IMR-90 (cell line): Measurements from ENCODE around the gene PSKH1. TPM values are rescaled to one million over a fixed set of nuclear protein-coding genes. Genes with fewer than 3 reads are reported as not detected.

Experiments used
- ATAC-seq: fragments of 200-7000 bp; cut with Tn5 transposase; 2 replicates; pipeline ENCODE4 v1.9.1; 2020; ENCODE audit warnings: low read depth, mild to moderate bottlenecking, moderate library complexity
- BruUV-seq: library from RNA; stranded (reverse); fragments of 400-500 nt; replicated peaks from 2 replicates; lab custom pipeline; 2021; lab: Mats Ljungman, UMichigan
- CTCF ChIA-PET: fragments of 300-600 bp; formaldehyde crosslinking; extraction: SDS; loops from one replicate; lab custom pipeline; 2021; ENCODE audit warnings: antibody characterized with exemption; lab: Yijun Ruan, JAX
- POLR2A ChIA-PET: fragments of 300-600 bp; sonication (Branson Sonifier 250); formaldehyde crosslinking; loops from one replicate; lab custom pipeline; 2022; ENCODE audit warnings: antibody characterized with exemption; ENCODE audit not compliant: unreplicated experiment; lab: Charles Lee
- DNase-seq: peaks from one replicate; pipeline ENCODE4 v3.0.0; 2013
- H2AFZ ChIP-seq: replicated peaks from 2 replicates; pipeline ENCODE3; 2013; ENCODE audit warnings: low read length, mild to moderate bottlenecking; ENCODE audit not compliant: poor library complexity
- H2AK5ac ChIP-seq: 2 replicates; pipeline ENCODE4 v1.6.1; 2013; ENCODE audit warnings: low read depth, low read length, inconsistent platforms
- H2AK9ac ChIP-seq: replicated peaks from 2 replicates; pipeline ENCODE3; 2013; ENCODE audit warnings: mild to moderate bottlenecking, low read depth, low read length, moderate library complexity; ENCODE audit not compliant: poor library complexity
- H2BK120ac ChIP-seq: 2 replicates; pipeline ENCODE4 v1.6.1; 2013; ENCODE audit warnings: low read depth, low read length, inconsistent platforms
- H2BK15ac ChIP-seq: 3 replicates; pipeline ENCODE4 v1.6.1; 2013; ENCODE audit warnings: low read depth, low read length, inconsistent platforms
- H2BK20ac ChIP-seq: 2 replicates; pipeline ENCODE4 v1.6.1; 2013; ENCODE audit warnings: low read depth, mild to moderate bottlenecking, inconsistent platforms, low read length, moderate library complexity
- H2BK5ac ChIP-seq: 2 replicates; pipeline ENCODE4 v1.6.1; 2013; ENCODE audit warnings: mild to moderate bottlenecking, low read depth, low read length, inconsistent platforms; ENCODE audit not compliant: poor library complexity, severe bottlenecking
- H3K14ac ChIP-seq: replicated peaks from 2 replicates; pipeline ENCODE4 v1.6.1; 2013; ENCODE audit warnings: low read depth, low read length, inconsistent platforms
- H3K18ac ChIP-seq: 2 replicates; pipeline ENCODE4 v1.6.1; 2013; ENCODE audit warnings: low read depth, low read length, control low read depth
- H3K23ac ChIP-seq: 2 replicates; pipeline ENCODE4 v1.6.1; 2013; ENCODE audit warnings: low read depth, low read length, inconsistent platforms
- H3K27ac ChIP-seq: 2 replicates; pipeline ENCODE4 v1.5.1; 2013; ENCODE audit warnings: mild to moderate bottlenecking, control low read depth, low read length; ENCODE audit not compliant: insufficient read depth
- H3K27me3 ChIP-seq: 2 replicates; pipeline ENCODE4 v1.6.1; 2013; ENCODE audit warnings: low read length; ENCODE audit not compliant: control insufficient read depth, insufficient read depth
- H3K36me3 ChIP-seq: 2 replicates; pipeline ENCODE4 v1.6.1; 2013; ENCODE audit warnings: low read length, mixed read lengths; ENCODE audit not compliant: control insufficient read depth, insufficient read depth
- H3K4ac ChIP-seq: 2 replicates; pipeline ENCODE4 v1.6.1; 2013; ENCODE audit warnings: low read depth, low read length, inconsistent platforms
- H3K4me1 ChIP-seq: 2 replicates; pipeline ENCODE4 v1.6.1; 2013; ENCODE audit warnings: low read length, mixed read lengths; ENCODE audit not compliant: control insufficient read depth, insufficient read depth
- H3K4me2 ChIP-seq: 2 replicates; pipeline ENCODE4 v1.6.1; 2013; ENCODE audit warnings: low read depth, mild to moderate bottlenecking, control low read depth, low read length, moderate library complexity
- H3K4me3 ChIP-seq: 2 replicates; pipeline ENCODE4 v1.5.1; 2013; ENCODE audit warnings: low read depth, mild to moderate bottlenecking, control low read depth, low read length, moderate library complexity; ENCODE audit not compliant: insufficient read depth
- H3K56ac ChIP-seq: 2 replicates; pipeline ENCODE4 v1.6.1; 2013; ENCODE audit warnings: low read length, inconsistent platforms; ENCODE audit not compliant: insufficient read depth; ENCODE audit errors: extremely low read depth
- H3K79me1 ChIP-seq, 2 experiments: 2 replicates each; pipeline ENCODE4 v1.6.1; 2013; ENCODE audit warnings: low read length in 2 of 2, inconsistent platforms in 1 of 2, low read depth in 1 of 2
- H3K9ac ChIP-seq: 2 replicates; pipeline ENCODE4 v1.6.1; 2013; ENCODE audit warnings: low read depth, low read length, control low read depth
- H3K9me1 ChIP-seq: 2 replicates; pipeline ENCODE4 v1.6.1; 2013; ENCODE audit warnings: low read length, inconsistent platforms; ENCODE audit not compliant: insufficient read depth
- H3K9me3 ChIP-seq: 2 replicates; pipeline ENCODE4 v1.6.1; 2013; ENCODE audit warnings: low read length; ENCODE audit not compliant: control insufficient read depth, insufficient read depth
- H4K20me1 ChIP-seq: 2 replicates; pipeline ENCODE4 v1.6.1; 2013; ENCODE audit warnings: low read length, inconsistent platforms; ENCODE audit not compliant: insufficient read depth
- H4K5ac ChIP-seq: 2 replicates; pipeline ENCODE4 v1.6.1; 2013; ENCODE audit warnings: mild to moderate bottlenecking, low read depth, low read length, control low read depth
- H4K8ac ChIP-seq, 2 experiments: 2 replicates each; pipeline ENCODE4 v1.6.1; 2013; ENCODE audit warnings: low read depth in 2 of 2, low read length in 2 of 2, control low read depth in 1 of 2, inconsistent platforms in 1 of 2
- H4K91ac ChIP-seq: 2 replicates; pipeline ENCODE4 v1.6.1; 2013; ENCODE audit warnings: low read depth, low read length, inconsistent platforms; ENCODE audit not compliant: insufficient read depth
- CHD1 ChIP-seq: IDR thresholded peaks from 2 replicates; pipeline ENCODE4 v1.6.1; 2012; ENCODE audit warnings: low read depth, low read length, improper control_type of control experiment
- MAFK ChIP-seq: IDR thresholded peaks from 2 replicates; pipeline ENCODE4 v1.6.1; 2012; ENCODE audit warnings: low read depth, low read length, improper control_type of control experiment
- MAZ ChIP-seq: IDR thresholded peaks from 2 replicates; pipeline ENCODE4 v1.6.1; 2012; ENCODE audit warnings: low read depth, mild to moderate bottlenecking, low read length, improper control_type of control experiment, moderate library complexity, borderline replicate concordance
- MXI1 ChIP-seq: IDR thresholded peaks from 2 replicates; pipeline ENCODE4 v1.6.1; 2012; ENCODE audit warnings: low read depth, mild to moderate bottlenecking, low read length, moderate library complexity, borderline replicate concordance
- NFE2L2 ChIP-seq: fragments of 150-350 bp; IDR thresholded peaks from 2 replicates; pipeline ENCODE4 v1.6.1; 2016; ENCODE audit warnings: low read depth, mild to moderate bottlenecking, low read length
- RAD21 ChIP-seq: IDR thresholded peaks from 2 replicates; pipeline ENCODE4 v1.6.1; 2012; ENCODE audit warnings: low read length, improper control_type of control experiment
- SMC3 ChIP-seq: fragments of 150-350 bp; IDR thresholded peaks from 2 replicates; pipeline ENCODE4 v1.6.1; 2016; ENCODE audit warnings: low read depth, mild to moderate bottlenecking, antibody characterized with exemption, low read length, moderate library complexity
- WGBS, 2 experiments: methylation state at CpG; one replicate each; pipeline versions ENCODE4 v1.1.5 to v1.1.7; 2013; ENCODE audit warnings: missing lambda C conversion rate in 2 of 2; ENCODE audit not compliant: insufficient read length in 1 of 2; ENCODE audit errors: extremely low coverage in 2 of 2; 5-methylcytosine and 5-hydroxymethylcytosine counted together
- dilution Hi-C: fragments of 300-500 bp; cut with HindIII; formaldehyde crosslinking; loops from one replicate; pipeline ENCODE4 v1.14.3; 2018; ENCODE audit warnings: low sequenced_read_pairs; ENCODE audit not compliant: unreplicated experiment
- in situ Hi-C: fragments of 300-500 bp; cut with MboI; formaldehyde crosslinking; loops from 3 replicates; pipeline ENCODE4 v1.14.3; 2019; ENCODE audit warnings: low sequenced_read_pairs, inconsistent platforms, mixed read lengths
- intact Hi-C: fragments of 100-400 bp; cut with micrococcal nuclease; formaldehyde crosslinking; loops from 2 replicates; pipeline ENCODE4 v1.10.0; 2022
- polyA plus RNA-seq, 3 experiments: library from polyadenylated mRNA; depleted of rRNA; stranded (reverse); fragments of >200 nt; gene quantifications; 2 replicates each; pipeline ENCODE4 v1.2.3, GENCODE V29; 2012; ENCODE audit warnings: low replicate concordance in 1 of 3
- total RNA-seq: library from RNA; depleted of rRNA; stranded (reverse); fragments of >200 nt; gene quantifications from 2 replicates; pipeline ENCODE4 v1.2.3, GENCODE V29; 2012
- TF ChIP-seq, protein P1 (sequence below): fragments of 150-350 bp; IDR thresholded peaks from 2 replicates; pipeline ENCODE4 v1.6.1; 2017; ENCODE audit warnings: mild to moderate bottlenecking, antibody characterized with exemption, low read length, low read depth

PSKH1 gene
- total and polyA plus RNA-seq, 2 of the 4 experiments (the other 2 are of a cell fraction) = 11.5 to 26.7 TPM

DNA sequence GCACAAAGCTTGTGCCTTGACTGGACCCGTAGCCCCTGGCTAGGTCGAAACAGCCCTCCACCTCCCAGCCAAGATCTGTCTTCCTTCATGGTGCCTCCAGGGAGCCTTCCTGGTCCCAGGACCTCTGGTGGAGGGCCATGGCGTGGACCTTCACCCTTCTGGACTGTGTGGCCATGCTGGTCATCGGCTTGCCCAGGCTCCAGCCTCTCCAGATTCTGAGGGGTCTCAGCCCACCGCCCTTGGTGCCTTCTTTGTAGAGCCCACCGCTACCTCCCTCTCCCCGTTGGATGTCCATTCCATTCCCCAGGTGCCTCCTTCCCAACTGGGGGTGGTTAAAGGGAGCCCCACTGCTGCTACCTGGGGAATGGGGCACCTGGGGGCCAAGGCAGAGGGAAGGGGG, 35.1 kb downstream of the PSKH1 start:
- H3K27ac ChIP-seq = no peak overlapping the region
- no peak overlapping the region for H3K4ac ChIP-seq
- CTCF ChIA-PET = interaction anchor here (0.6 to 1.0 kb wide), 2 partner anchors 26 to 46 kb away, joined by 3 read pairs; no protein-coding TSS in a partner anchor
- H3K4me2 ChIP-seq = no peak overlapping the region
- no TSS peak for BruUV-seq
- TF ChIP-seq MXI1 (no peak), CHD1 (no peak), MAZ (no peak), SMC3 (no peak), NFE2L2 (no peak), RAD21 (no peak), MAFK (no peak)
- TF ChIP-seq, protein P1, sequence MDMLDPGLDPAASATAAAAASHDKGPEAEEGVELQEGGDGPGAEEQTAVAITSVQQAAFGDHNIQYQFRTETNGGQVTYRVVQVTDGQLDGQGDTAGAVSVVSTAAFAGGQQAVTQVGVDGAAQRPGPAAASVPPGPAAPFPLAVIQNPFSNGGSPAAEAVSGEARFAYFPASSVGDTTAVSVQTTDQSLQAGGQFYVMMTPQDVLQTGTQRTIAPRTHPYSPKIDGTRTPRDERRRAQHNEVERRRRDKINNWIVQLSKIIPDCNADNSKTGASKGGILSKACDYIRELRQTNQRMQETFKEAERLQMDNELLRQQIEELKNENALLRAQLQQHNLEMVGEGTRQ = no peak
- no peak overlapping the region for H3K23ac ChIP-seq
- H2AK9ac ChIP-seq = peak overlapping the region; percentile 87
- DNase-seq (no peak), ATAC-seq (no peak)
- no peak overlapping the region for H3K4me3 ChIP-seq
- H3K4me1 ChIP-seq = no peaks in the 10 kb centered on the region
- POLR2A ChIA-PET = no interaction called here
- no peak overlapping the region for H3K18ac ChIP-seq
- H2BK20ac ChIP-seq = no peak overlapping the region
- no peaks in the 10 kb centered on the region for H3K9me3 ChIP-seq
- H3K9ac ChIP-seq = no peak overlapping the region
- H3K79me1 ChIP-seq = peaks cover 5 to 27% of the 10 kb centered on the region in 2 experiments; a peak in 2 of 4 replicates
- intact Hi-C loops = loop anchor here (1.0 to 2.0 kb wide), 5 partner anchors 45 to 407 kb away; partner anchors contain the start of gene THAP11
- no peak overlapping the region for H2BK5ac ChIP-seq
- H4K8ac ChIP-seq = no peak overlapping the region
- dilution Hi-C loops = no loop called here
- no peak overlapping the region for H3K14ac ChIP-seq
- no peak overlapping the region for H3K56ac ChIP-seq
- H3K36me3 ChIP-seq = peaks cover 29% of the 10 kb centered on the region
- no peaks in the 10 kb centered on the region for H3K27me3 ChIP-seq
- no peak overlapping the region for H4K5ac ChIP-seq
- no CpG with 5 or more reads among the region's 7 CpGs for WGBS, 2 experiments
- H4K20me1 ChIP-seq = peaks cover 39% of the 10 kb centered on the region
- no peaks in the 10 kb centered on the region for H3K9me1 ChIP-seq
- H2AK5ac ChIP-seq = no peak overlapping the region
- peak overlapping the region; percentile 86 for H2AFZ ChIP-seq
- H2BK15ac ChIP-seq = no peak overlapping the region
- no peak overlapping the region for H2BK120ac ChIP-seq
- in situ Hi-C loops = loop anchor here (5.0 to 25.0 kb wide), 3 partner anchors 116 to 391 kb away; partner anchors contain the start of gene RIPOR1
- no peak overlapping the region for H4K91ac ChIP-seq
